Upper lobe of right lung (tissue), 1 donor: ENCODE results near the gene PRAMEF2. TPM values are rescaled to one million over a fixed set of nuclear protein-coding genes. Genes with fewer than 3 reads are reported as not detected.
"Not testable (repeated sequence)": the region's sequence is repeated elsewhere in the genome, so short reads cannot be mapped to it uniquely, and the experiment has no call there.

Experiments used
- ATAC-seq: fragments of 200-7000 bp; cut with Tn5 transposase; one replicate; pipeline ENCODE4 v1.9.1; 2020; ENCODE audit warnings: mild to moderate bottlenecking, moderate library complexity
- DNase-seq: peaks from one replicate; pipeline ENCODE4 v3.0.0-alpha.2; 2020
- H3K27ac ChIP-seq: fragments of 200-600 bp; one replicate; pipeline ENCODE4 v1.8.0; 2022
- H3K27me3 ChIP-seq: fragments of 200-600 bp; one replicate; pipeline ENCODE4 v1.8.0; 2022; ENCODE audit warnings: mild to moderate bottlenecking
- H3K36me3 ChIP-seq: fragments of 200-600 bp; one replicate; pipeline ENCODE4 v1.8.0; 2022
- H3K4me1 ChIP-seq: fragments of 200-600 bp; one replicate; pipeline ENCODE4 v1.8.0; 2022
- H3K4me3 ChIP-seq: fragments of 200-600 bp; one replicate; pipeline ENCODE4 v1.8.0; 2022; ENCODE audit warnings: mild to moderate bottlenecking
- H3K9me3 ChIP-seq: fragments of 200-600 bp; one replicate; pipeline ENCODE4 v1.8.0; 2022
- CTCF ChIP-seq: fragments of 200-600 bp; IDR thresholded peaks from one replicate; pipeline ENCODE4 v1.8.0; 2022; ENCODE audit warnings: antibody characterized with exemption
- intact Hi-C: fragments of 100-400 bp; cut with DNase I; formaldehyde crosslinking; loops from one replicate; pipeline ENCODE4 v1.11.0; 2022
- long read RNA-seq: library from polyadenylated mRNA; unstranded; transcript quantifications from one replicate; pipeline ENCODE4 v2.0.0, GENCODE V29; 2021
- total RNA-seq: library from RNA; stranded (reverse); fragmentation: NEBNext Ultra II Directional; extraction: Animal tissue kit (Norgen Biotek cat#: 25700); gene quantifications from one replicate; pipeline ENCODE4 v1.2.1, GENCODE V29; 2021
- donor health status: DM: no; HTN: yes; CAD: no; lungs with severe emphysema.

PRAMEF2 gene
- total RNA-seq, result not detected
- long read RNA-seq, result 0 reads

GRCh38 chr1:12856786-12857185, at the start of gene PRAMEF2:
PRAMEF2 (plus strand) TSS chr1:12857086; CDS start chr1:12859010, 1,924 bp downstream.
- H3K4me3 ChIP-seq, H3K9me3 ChIP-seq, H3K27me3 ChIP-seq, ATAC-seq, intact Hi-C loops, H3K36me3 ChIP-seq, H3K27ac ChIP-seq, H3K4me1 ChIP-seq, DNase-seq: not testable (repeated sequence)

- H3K4me1 ChIP-seq, result no peaks in the 10 kb centered on the region
- no peaks in the 10 kb centered on the region for H3K36me3 ChIP-seq
- H3K9me3 ChIP-seq, result no peaks in the 10 kb centered on the region
- no peak overlapping the region for H3K27ac ChIP-seq
- H3K27me3 ChIP-seq, result no peaks in the 10 kb centered on the region
- DNase-seq (no peak), ATAC-seq (no peak)
- intact Hi-C loops, result no loop called here
- H3K4me3 ChIP-seq, result no peak overlapping the region
- TF ChIP-seq CTCF, result no peak
Observed at GRCh38 chr1:12809933-12810332, 47.0 kb upstream of the PRAMEF2 start.

GRCh38 chr1:12810691-12811408, 46.0 kb upstream of the PRAMEF2 start:
- no peaks in the 10 kb centered on the region for H3K4me1 ChIP-seq
- TF ChIP-seq CTCF, result no peak
- no peak overlapping the region for H3K27ac ChIP-seq
- intact Hi-C loops, result no loop called here
- H3K36me3 ChIP-seq, result no peaks in the 10 kb centered on the region
- ATAC-seq (no peak), DNase-seq (no peak)
- H3K9me3 ChIP-seq, result no peaks in the 10 kb centered on the region
- H3K4me3 ChIP-seq, result no peak overlapping the region
- H3K27me3 ChIP-seq, result no peaks in the 10 kb centered on the region

- intact Hi-C loops, result no loop called here
- H3K4me1 ChIP-seq, result no peaks in the 10 kb centered on the region
- no peak overlapping the region for H3K4me3 ChIP-seq
- H3K9me3 ChIP-seq, result no peaks in the 10 kb centered on the region
- DNase-seq (no peak), ATAC-seq (no peak)
- TF ChIP-seq CTCF, result no peak
- no peak overlapping the region for H3K27ac ChIP-seq
- no peaks in the 10 kb centered on the region for H3K36me3 ChIP-seq
- no peaks in the 10 kb centered on the region for H3K27me3 ChIP-seq
Observed at GRCh38 chr1:12811409-12811784, 45.5 kb upstream of the PRAMEF2 start.

- DNase-seq, H3K9me3 ChIP-seq, H3K4me1 ChIP-seq, H3K4me3 ChIP-seq, ATAC-seq, intact Hi-C loops, H3K27ac ChIP-seq, H3K36me3 ChIP-seq: not testable (repeated sequence)
- peaks cover 14% of the 10 kb centered on the region for H3K27me3 ChIP-seq
Observed at GRCh38 chr1:12819061-12819460, 37.8 kb upstream of the PRAMEF2 start.

GRCh38 chr1:12831310-12831709, 25.6 kb upstream of the PRAMEF2 start, which contains the start of gene PRAMEF11:
PRAMEF11 (minus strand) TSS chr1:12831410; CDS start chr1:12828789, 2,621 bp downstream.
- H3K9me3 ChIP-seq, H3K4me1 ChIP-seq, H3K4me3 ChIP-seq, intact Hi-C loops, DNase-seq, ATAC-seq, H3K27me3 ChIP-seq, H3K27ac ChIP-seq, H3K36me3 ChIP-seq: not testable (repeated sequence)

- H3K27ac ChIP-seq, H3K4me1 ChIP-seq, ATAC-seq, intact Hi-C loops, H3K27me3 ChIP-seq, DNase-seq, H3K4me3 ChIP-seq, H3K36me3 ChIP-seq, H3K9me3 ChIP-seq: not testable (repeated sequence)
Observed at GRCh38 chr1:12833251-12833650, 23.6 kb upstream of the PRAMEF2 start.

GRCh38 chr1:12848620-12849019, 8.3 kb upstream of the PRAMEF2 start, which contains the start of gene HNRNPCL1:
HNRNPCL1 (minus strand) TSS chr1:12848720; CDS start chr1:12848289, 431 bp downstream.
- ATAC-seq, intact Hi-C loops, H3K27ac ChIP-seq, H3K4me3 ChIP-seq, H3K9me3 ChIP-seq, H3K4me1 ChIP-seq, DNase-seq, H3K36me3 ChIP-seq, H3K27me3 ChIP-seq: not testable (repeated sequence)
